MM.1S (cell line): ENCODE measurements around the gene KRTAP29-1.
"Not testable (repeated sequence)": the region's sequence is repeated elsewhere in the genome, so short reads cannot be mapped to it uniquely, and the experiment has no call there.

ENCODE experiments used
- DNase-seq: peaks from one replicate; pipeline ENCODE4 v3.0.0-alpha.2; 2015
- H2AFZ ChIP-seq: fragments of 300-600 bp; sonication (generic); 2 replicates; pipeline ENCODE4 v1.6.0; 2016; ENCODE audit warnings: antibody characterized with exemption, low read length
- H3F3A ChIP-seq: fragments of 300-600 bp; sonication (generic); 2 replicates; pipeline ENCODE4 v1.6.1; 2016; ENCODE audit warnings: mild to moderate bottlenecking, antibody characterized with exemption, low read length, moderate library complexity, mixed read lengths; ENCODE audit not compliant: insufficient read depth
- H3K27ac ChIP-seq: fragments of 300-600 bp; sonication (generic); 2 replicates; pipeline ENCODE4 v1.5.1; 2016; ENCODE audit warnings: mild to moderate bottlenecking, low read length
- H3K27me3 ChIP-seq: fragments of 300-600 bp; sonication (generic); replicated peaks from 2 replicates; pipeline ENCODE4 v1.6.0; 2016; ENCODE audit warnings: low read length; ENCODE audit not compliant: insufficient read depth
- H3K36me3 ChIP-seq: fragments of 300-600 bp; sonication (generic); replicated peaks from 2 replicates; pipeline ENCODE4 v1.6.1; 2016; ENCODE audit warnings: mild to moderate bottlenecking, low read length, mixed read lengths; ENCODE audit not compliant: insufficient read depth
- H3K4me1 ChIP-seq: fragments of 300-600 bp; sonication (generic); 2 replicates; pipeline ENCODE4 v1.6.1; 2016; ENCODE audit warnings: low read length, mixed read lengths
- H3K4me2 ChIP-seq: fragments of 300-600 bp; sonication (generic); 2 replicates; pipeline ENCODE4 v1.6.0; 2016; ENCODE audit warnings: low read depth, low read length
- H3K4me3 ChIP-seq: fragments of 300-600 bp; sonication (generic); 2 replicates; pipeline ENCODE4 v1.5.1; 2016; ENCODE audit warnings: low read length, mixed read lengths
- H3K79me2 ChIP-seq: fragments of 300-600 bp; sonication (generic); 2 replicates; pipeline ENCODE4 v1.6.1; 2016; ENCODE audit warnings: mixed run types, low read length, mixed read lengths
- H3K9ac ChIP-seq: fragments of 300-600 bp; sonication (generic); 2 replicates; pipeline ENCODE4 v1.6.1; 2016; ENCODE audit warnings: low read length, mixed read lengths
- H3K9me2 ChIP-seq: fragments of 300-600 bp; sonication (generic); replicated peaks from 2 replicates; pipeline ENCODE4 v1.6.1; 2016; ENCODE audit warnings: mild to moderate bottlenecking, low read length, mixed read lengths; ENCODE audit not compliant: insufficient read depth
- H3K9me3 ChIP-seq: fragments of 300-600 bp; sonication (generic); replicated peaks from 2 replicates; pipeline ENCODE4 v1.6.1; 2016; ENCODE audit warnings: mild to moderate bottlenecking, low read length, mixed read lengths; ENCODE audit not compliant: insufficient read depth
- H4K20me1 ChIP-seq: fragments of 300-600 bp; sonication (generic); 2 replicates; pipeline ENCODE4 v1.6.1; 2016; ENCODE audit warnings: mild to moderate bottlenecking, low read length, moderate library complexity, mixed read lengths; ENCODE audit not compliant: insufficient read depth
- CTCF ChIP-seq: fragments of 300-600 bp; sonication (generic); IDR thresholded peaks from 2 replicates; pipeline ENCODE4 v1.5.1; 2016; ENCODE audit warnings: antibody characterized with exemption, low read length, mixed read lengths
- EZH2 ChIP-seq: fragments of 300-600 bp; sonication (generic); optimal IDR thresholded peaks from 2 replicates; pipeline ENCODE3; 2017; ENCODE audit warnings: low read depth, mild to moderate bottlenecking, antibody characterized with exemption, low read length, mixed read lengths
- EZH2phosphoT487 ChIP-seq: fragments of 300-600 bp; sonication (generic); IDR thresholded peaks from 2 replicates; pipeline ENCODE4 v1.6.1; 2018; ENCODE audit warnings: antibody characterized with exemption, low read length

The KRTAP29-1 gene

DNA sequence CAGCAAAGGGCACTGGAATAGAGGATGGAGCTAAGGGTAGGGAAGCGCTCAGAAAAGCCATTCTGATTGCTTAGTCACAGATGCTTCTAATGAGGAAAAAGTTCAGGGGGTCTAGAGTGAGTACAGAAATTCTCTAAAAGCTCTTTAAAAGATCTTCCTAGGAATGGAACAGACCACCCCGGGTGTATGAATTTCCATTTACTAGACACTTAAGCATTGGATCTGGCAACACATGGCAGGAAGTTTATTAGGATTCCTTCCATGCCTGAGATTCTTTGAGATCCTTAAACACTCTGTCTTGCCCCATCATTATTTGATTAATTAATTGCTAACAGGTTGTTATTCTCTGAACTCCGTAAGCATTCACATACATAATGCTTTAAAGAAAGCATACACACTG is 18.6 kb downstream of the KRTAP29-1 start:
- Histone ChIP-seq H4K20me1 (no peaks in the 10 kb centered on the region), H3K27me3 (no peaks in the 10 kb centered on the region), H3K4me1 (no peaks in the 10 kb centered on the region), H3F3A (no peaks in the 10 kb centered on the region), H2AFZ (no peak overlapping the region), H3K79me2 (no peaks in the 10 kb centered on the region), H3K9ac (no peak overlapping the region), H3K9me2 (no peaks in the 10 kb centered on the region), H3K36me3 (no peaks in the 10 kb centered on the region), H3K9me3 (no peaks in the 10 kb centered on the region), H3K27ac (no peak overlapping the region), H3K4me2 (no peak overlapping the region), H3K4me3 (no peak overlapping the region)
- TF ChIP-seq EZH2 (no peak), CTCF (no peak), EZH2phosphoT487 (no peak)
- no peak for DNase-seq

DNA sequence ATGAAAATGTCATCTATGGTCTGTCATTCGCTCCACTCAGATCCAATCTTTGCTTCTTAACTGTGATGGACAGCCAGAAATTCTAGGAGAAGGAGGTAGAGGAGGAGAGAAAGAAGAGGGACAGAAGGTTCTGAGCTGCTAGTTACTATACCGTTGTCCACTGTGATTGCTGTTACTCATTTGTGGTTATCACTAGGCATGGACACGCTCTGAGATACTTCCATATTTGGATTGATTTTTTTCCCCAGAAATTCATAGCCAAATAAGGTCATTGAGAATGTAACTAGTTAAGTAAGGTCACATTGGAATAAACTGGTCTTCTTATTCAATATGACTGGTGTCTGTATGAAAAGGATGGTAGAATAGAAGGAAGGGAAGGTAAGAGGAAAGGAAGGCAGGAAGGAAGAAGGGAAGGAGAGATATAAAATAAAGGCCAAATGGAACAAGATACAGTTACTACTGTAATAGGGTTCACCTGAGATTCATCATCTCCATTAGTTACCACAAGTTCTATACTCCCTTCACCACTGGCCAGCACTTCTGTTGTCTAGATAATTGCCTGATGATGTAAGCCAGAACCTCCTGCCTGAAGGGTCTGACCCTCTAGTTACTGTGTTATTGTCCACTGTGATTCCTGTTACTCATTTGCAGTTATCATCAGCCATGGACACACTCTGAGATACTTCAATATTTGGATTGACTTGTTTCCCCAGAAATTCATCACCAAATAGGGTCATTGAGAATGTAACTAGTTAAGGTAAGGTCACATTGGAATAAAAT is 24.3 kb downstream of the KRTAP29-1 start:
- no peak overlapping the region for H3K27ac ChIP-seq
- H3K9ac ChIP-seq: no peak overlapping the region
- no peak for TF ChIP-seq CTCF
- no peak for TF ChIP-seq EZH2phosphoT487
- TF ChIP-seq EZH2: no peak
- no peaks in the 10 kb centered on the region for H3K36me3 ChIP-seq
- H3K79me2 ChIP-seq: no peaks in the 10 kb centered on the region
- no peak overlapping the region for H3K4me3 ChIP-seq
- H3K9me2 ChIP-seq: no peaks in the 10 kb centered on the region
- H4K20me1 ChIP-seq: no peaks in the 10 kb centered on the region
- H2AFZ ChIP-seq: no peak overlapping the region
- no peaks in the 10 kb centered on the region for H3F3A ChIP-seq
- H3K9me3 ChIP-seq: no peaks in the 10 kb centered on the region
- no peak overlapping the region for H3K4me2 ChIP-seq
- no peaks in the 10 kb centered on the region for H3K4me1 ChIP-seq
- DNase-seq: no peak
- no peaks in the 10 kb centered on the region for H3K27me3 ChIP-seq

GRCh38 chr17:41275648-41276190 is 26.9 kb downstream of the KRTAP29-1 start, which contains the start of gene KRTAP9-7:
Gene KRTAP9-7 (plus strand): TSS chr17:41275698. CDS start chr17:41275698, 0 bp downstream.
- not testable (repeated sequence) for H3K4me1 ChIP-seq, H3K4me2 ChIP-seq, H3K4me3 ChIP-seq, H3K9me3 ChIP-seq, H3K27ac ChIP-seq, H4K20me1 ChIP-seq, H3K79me2 ChIP-seq, H3K27me3 ChIP-seq, H3F3A ChIP-seq, H3K9ac ChIP-seq, H3K36me3 ChIP-seq, DNase-seq, H3K9me2 ChIP-seq, H2AFZ ChIP-seq

DNA sequence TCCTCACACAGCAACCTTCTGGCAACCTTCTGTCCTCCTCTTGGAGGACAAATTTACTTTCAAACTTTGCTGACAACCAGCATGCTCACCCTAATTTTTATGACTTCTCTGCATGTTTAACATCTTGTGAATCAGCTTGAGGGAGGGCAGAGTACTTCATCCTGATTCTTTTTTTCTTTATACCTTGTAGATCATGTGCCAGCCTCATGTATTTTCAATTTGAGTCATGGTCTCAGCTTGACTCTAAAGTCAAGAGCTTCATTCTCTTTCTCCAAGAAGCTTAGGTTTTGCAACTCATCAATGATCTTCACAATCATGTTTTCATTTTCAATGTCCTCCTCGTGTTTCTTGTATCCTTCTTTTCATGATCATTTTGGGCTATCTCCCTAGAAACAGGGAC is 30.8 kb downstream of the KRTAP29-1 start:
- Histone ChIP-seq H3K27ac (no peak overlapping the region), H3F3A (no peaks in the 10 kb centered on the region), H3K4me1 (no peaks in the 10 kb centered on the region), H3K79me2 (no peaks in the 10 kb centered on the region), H3K27me3 (no peaks in the 10 kb centered on the region), H3K4me2 (no peak overlapping the region), H3K9ac (no peak overlapping the region), H3K4me3 (no peak overlapping the region), H3K9me2 (no peaks in the 10 kb centered on the region), H2AFZ (no peak overlapping the region), H3K9me3 (no peaks in the 10 kb centered on the region), H4K20me1 (no peaks in the 10 kb centered on the region), H3K36me3 (no peaks in the 10 kb centered on the region)
- TF ChIP-seq CTCF: no peak
- no peak for TF ChIP-seq EZH2phosphoT487
- TF ChIP-seq EZH2: no peak
- DNase-seq: no peak

- H3K9me3 ChIP-seq, H3K4me3 ChIP-seq, H3K4me2 ChIP-seq, H3K9ac ChIP-seq, DNase-seq, H3K4me1 ChIP-seq, H4K20me1 ChIP-seq, H3K36me3 ChIP-seq, H3K27me3 ChIP-seq, H3K79me2 ChIP-seq, H3K9me2 ChIP-seq, H3K27ac ChIP-seq, H2AFZ ChIP-seq, H3F3A ChIP-seq: not testable (repeated sequence)
These were observed 31.3 kb downstream of the KRTAP29-1 start for GRCh38 chr17:41271323-41271722.
